A549 (cell line): Measurements from ENCODE around the gene NAV3.

Source experiments
- CTCF ChIP-seq: fragments of >200 bp; sonication (Bioruptor Twin); formaldehyde crosslinking; IDR thresholded peaks from 3 replicates; pipeline ENCODE4 v1.5.1; 2016
- E2F6 ChIP-seq: IDR thresholded peaks from 2 replicates; pipeline ENCODE4 v1.6.1; 2012; ENCODE audit warnings: low read depth, borderline replicate concordance
- EP300 ChIP-seq, 2 experiments: fragments of >200 bp; sonication (Bioruptor Twin); formaldehyde crosslinking; IDR thresholded peaks; 2 replicates in 1 of 2; 3 replicates in 1 of 2; pipeline ENCODE4 v1.6.1; 2016 to 2017
- HMGXB4 ChIP-seq: fragments of 250-450 bp; sonication (Bioruptor Pico); IDR thresholded peaks from 2 replicates; pipeline ENCODE4 v1.5.0; 2021; ENCODE audit warnings: mild to moderate bottlenecking, moderate library complexity, borderline replicate concordance
- KDM1A ChIP-seq: fragments of 200-600 bp; sonication (generic); IDR thresholded peaks from 2 replicates; pipeline ENCODE4 v1.6.1; 2016; ENCODE audit warnings: low read depth, mild to moderate bottlenecking
- KDM5A ChIP-seq: fragments of 200-600 bp; sonication (generic); IDR thresholded peaks from 2 replicates; pipeline ENCODE4 v1.6.1; 2016; ENCODE audit warnings: antibody characterized with exemption, mild to moderate bottlenecking
- MAFK ChIP-seq: fragments of 450-650 bp; IDR thresholded peaks from 2 replicates; pipeline ENCODE4 v1.6.1; 2014; ENCODE audit not compliant: partially characterized antibody
- MAX ChIP-seq: IDR thresholded peaks from 2 replicates; pipeline ENCODE4 v1.6.1; 2012
- NFE2L2 ChIP-seq: fragments of 150-350 bp; conservative IDR thresholded peaks from 2 replicates; pipeline ENCODE4 v1.6.1; 2014; ENCODE audit warnings: low read length
- POLR2A ChIP-seq: IDR thresholded peaks from 2 replicates; pipeline ENCODE4 v1.6.1; 2012; ENCODE audit warnings: mild to moderate bottlenecking, low read length
- REST ChIP-seq: fragments of 200-600 bp; sonication (generic); IDR thresholded peaks from 2 replicates; pipeline ENCODE4 v1.6.1; 2016; ENCODE audit warnings: antibody characterized with exemption, mild to moderate bottlenecking, moderate library complexity
- USF2 ChIP-seq: fragments of 450-650 bp; IDR thresholded peaks from 2 replicates; pipeline ENCODE4 v1.6.1; 2014; ENCODE audit warnings: antibody characterized with exemption

- TF ChIP-seq USF2 (no peak), CTCF (no peak), REST (no peak), POLR2A (no peak), MAX (no peak), KDM1A (no peak), HMGXB4 (CRISPR knock-in tag) (no peak), E2F6 (no peak), NFE2L2 (no peak), KDM5A (no peak), MAFK (no peak), EP300 (IDR thresholded peaks at IDR 0.05) (no peak)
Measured at GRCh38 chr12:77979597-77980250, 149.0 kb downstream of the NAV3 start.
